ENCODE data around the gene ACTL8.

DNA sequence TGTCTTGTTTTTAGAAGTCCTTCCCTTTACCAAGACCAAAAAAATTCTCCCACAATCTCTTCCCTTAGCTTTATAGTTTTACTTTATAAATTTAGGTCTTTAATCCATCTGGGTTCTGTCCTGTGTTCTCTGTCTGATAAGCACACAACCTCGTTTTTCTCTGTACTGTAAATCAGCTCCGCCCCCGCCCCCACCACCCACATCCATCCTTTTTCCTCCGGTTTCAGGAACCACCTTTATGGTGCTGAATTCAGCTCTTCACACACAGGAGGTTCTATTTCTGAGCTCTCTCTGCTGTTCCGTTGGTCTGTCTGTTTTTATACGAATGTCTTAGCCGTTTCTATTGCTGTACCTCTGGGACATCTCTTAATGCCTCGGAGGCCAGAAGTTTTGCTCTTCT, 44.5 kb downstream of the ACTL8 start:
- TF ChIP-seq, protein P1, sequence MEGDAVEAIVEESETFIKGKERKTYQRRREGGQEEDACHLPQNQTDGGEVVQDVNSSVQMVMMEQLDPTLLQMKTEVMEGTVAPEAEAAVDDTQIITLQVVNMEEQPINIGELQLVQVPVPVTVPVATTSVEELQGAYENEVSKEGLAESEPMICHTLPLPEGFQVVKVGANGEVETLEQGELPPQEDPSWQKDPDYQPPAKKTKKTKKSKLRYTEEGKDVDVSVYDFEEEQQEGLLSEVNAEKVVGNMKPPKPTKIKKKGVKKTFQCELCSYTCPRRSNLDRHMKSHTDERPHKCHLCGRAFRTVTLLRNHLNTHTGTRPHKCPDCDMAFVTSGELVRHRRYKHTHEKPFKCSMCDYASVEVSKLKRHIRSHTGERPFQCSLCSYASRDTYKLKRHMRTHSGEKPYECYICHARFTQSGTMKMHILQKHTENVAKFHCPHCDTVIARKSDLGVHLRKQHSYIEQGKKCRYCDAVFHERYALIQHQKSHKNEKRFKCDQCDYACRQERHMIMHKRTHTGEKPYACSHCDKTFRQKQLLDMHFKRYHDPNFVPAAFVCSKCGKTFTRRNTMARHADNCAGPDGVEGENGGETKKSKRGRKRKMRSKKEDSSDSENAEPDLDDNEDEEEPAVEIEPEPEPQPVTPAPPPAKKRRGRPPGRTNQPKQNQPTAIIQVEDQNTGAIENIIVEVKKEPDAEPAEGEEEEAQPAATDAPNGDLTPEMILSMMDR (IDR thresholded peaks at IDR 0.05 in 4 of 5, conservative IDR thresholded peaks at IDR 0.05 in 1 of 5) = no peak
- no peak for TF ChIP-seq POLR2A (IDR thresholded peaks at IDR 0.05)
